GM21576 (cell line): ENCODE measurements around the gene FICD.
"Not testable (repeated sequence)": the region's sequence is repeated elsewhere in the genome, so short reads cannot be mapped to it uniquely, and the experiment has no call there.

Experiments
- ATAC-seq: cut with Tn5 transposase; IDR thresholded peaks from one replicate; pipeline ENCODE4 v1.9.1; 2021; ENCODE audit warnings: mild to moderate bottlenecking, moderate library complexity; ENCODE audit not compliant: unreplicated experiment

Gene FICD

DNA sequence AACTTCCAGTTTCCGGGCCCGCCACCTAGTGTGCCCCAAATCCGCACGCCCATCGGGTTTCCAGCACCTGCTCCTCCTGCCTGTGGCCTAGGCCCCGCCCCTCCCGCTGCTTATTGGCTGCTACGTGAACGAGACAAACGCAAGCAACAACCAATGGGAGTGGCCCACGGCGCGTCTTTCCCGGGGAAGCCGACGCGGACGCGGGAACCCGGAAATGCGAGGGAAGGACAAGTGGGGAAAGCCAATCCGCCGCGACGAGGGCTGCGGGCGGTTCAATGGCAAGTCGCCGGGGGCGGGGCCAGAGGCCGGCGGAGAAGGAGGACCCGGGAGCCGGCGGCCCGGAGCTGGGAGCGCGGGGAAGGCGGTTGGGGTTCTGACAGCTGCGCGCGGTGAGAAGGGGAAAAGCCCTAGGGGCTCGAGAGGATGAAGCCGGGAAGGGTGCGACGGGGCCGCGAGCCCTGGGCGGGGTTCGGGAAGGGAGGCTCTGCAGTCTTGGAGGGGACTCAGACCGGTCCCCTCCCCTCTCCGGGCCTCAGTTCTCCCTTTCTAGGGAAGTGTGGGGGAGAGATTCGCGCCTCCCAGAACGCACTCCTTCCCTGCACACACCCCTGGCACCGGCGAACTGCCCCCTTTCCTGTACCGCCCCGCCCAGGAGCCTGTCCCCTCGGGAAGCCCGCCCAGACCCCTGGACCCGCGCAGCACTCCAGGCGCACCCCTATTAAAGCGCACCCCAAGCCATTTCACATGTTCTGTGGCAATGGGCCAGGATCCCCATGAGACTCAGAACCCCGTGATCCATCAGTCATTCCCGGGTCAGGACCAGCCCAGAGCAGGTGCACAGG, at the start of gene FICD:
TSS of gene FICD (plus strand) at position 305 of the 842 bp plus-strand sequence. CDS start 1,696 bp downstream, outside the sequence.
- peak; percentile 79 for ATAC-seq

DNA sequence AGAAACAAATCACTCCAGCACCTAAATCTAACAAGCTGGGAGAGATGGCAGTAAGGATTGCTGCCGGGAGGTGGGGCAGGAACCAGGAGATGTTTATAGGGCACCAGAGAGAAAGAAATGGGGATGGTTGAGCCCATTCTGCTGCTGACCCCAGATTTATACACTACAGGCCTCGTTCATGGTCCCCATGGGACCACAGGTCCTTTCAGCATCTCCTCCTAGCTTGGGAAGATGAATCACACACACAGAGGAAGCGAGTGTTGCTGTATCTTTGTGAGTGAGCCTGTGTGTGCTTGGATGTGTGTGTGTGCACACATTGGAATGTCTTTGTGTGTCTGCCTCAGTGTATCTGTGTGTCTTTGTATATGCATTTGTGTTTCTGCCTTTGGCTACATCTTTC, 49.7 kb upstream of the FICD start:
- ATAC-seq: no peak

DNA sequence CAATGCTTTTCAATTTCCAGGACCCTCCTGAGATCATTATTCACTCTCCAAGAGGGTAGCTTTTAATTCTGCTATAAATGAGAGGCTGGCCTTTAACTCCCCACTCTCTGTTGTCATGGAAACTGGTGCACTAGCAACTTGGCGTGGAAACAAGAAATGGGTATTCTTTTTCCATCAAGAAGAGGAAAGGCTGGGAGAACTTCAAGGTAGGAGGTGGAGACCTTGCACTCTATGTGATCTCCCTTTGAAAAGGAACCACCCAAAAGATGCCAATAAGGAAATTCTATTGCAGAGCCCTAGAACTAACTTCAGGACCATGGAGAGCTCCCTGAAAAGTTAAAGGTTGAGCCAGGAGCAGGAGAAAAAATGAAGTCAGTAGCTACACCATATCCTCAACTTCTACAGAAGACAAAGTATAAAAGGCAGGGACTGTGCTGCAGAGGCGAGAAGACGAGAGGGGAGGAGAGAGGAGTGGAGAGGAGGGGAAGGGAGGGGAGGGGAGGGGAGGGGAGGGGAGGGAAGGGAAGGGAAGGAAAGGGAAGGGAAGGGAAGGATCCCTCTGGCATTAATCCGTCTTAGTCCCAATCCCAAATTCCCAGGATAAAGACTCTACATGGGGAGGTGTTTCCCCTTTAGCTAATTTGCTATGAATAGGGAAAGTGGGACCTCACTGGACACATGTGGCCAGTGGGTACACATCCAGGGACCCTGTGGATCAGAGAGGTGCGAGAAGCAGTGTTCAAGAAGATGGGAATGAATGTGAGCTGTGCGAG, 46.7 kb upstream of the FICD start:
- no peak for ATAC-seq

DNA sequence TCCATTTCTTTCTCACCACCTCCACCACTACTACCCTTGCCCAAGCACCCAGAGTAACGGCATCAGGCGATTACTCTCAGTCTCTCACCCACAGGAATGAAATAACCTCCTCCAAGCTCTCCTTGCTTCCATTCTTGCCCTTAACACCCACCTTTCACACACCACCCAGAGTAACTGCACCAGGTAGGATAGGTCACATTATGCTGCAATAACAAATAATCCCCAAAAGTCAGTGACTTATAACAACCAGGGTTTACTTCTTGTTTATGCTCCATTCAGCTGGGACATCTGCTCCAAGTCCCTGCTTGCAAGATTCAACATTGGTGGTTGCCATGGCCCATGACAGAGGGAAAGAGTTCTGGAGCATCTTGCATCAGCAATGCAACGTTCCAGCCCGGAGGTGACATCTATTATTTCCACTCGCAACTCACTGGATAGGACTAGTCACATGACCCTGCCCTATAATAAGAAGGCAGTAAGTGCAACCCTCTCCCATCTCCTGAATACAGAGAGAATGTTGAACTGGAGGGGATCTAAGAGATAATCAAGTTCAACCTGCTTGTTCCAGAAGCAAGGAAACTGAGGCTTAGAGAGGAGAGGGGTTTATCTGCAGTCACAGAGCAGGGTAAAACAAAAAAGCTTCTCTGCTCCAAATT, 41.5 kb upstream of the FICD start:
- no peak for ATAC-seq

DNA sequence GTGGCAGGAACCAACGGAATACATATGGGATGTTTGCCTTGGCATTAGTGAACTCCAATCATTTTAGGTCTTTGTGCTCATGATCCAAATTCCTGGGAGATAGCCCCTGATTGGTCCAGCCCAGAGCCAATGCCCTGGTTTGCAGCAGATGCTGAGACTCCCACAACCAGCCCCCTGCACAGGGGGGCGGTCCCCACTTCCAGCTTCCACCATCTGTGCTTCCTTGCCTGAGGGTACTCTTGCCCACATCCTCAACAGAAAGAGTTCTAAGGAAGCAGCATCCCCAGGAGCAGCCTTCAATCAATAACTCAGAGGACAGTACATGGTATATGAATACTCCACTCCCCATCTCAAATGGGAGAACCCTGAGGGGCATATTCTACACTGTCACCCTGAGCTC, 39.7 kb upstream of the FICD start:
- ATAC-seq: no peak

DNA sequence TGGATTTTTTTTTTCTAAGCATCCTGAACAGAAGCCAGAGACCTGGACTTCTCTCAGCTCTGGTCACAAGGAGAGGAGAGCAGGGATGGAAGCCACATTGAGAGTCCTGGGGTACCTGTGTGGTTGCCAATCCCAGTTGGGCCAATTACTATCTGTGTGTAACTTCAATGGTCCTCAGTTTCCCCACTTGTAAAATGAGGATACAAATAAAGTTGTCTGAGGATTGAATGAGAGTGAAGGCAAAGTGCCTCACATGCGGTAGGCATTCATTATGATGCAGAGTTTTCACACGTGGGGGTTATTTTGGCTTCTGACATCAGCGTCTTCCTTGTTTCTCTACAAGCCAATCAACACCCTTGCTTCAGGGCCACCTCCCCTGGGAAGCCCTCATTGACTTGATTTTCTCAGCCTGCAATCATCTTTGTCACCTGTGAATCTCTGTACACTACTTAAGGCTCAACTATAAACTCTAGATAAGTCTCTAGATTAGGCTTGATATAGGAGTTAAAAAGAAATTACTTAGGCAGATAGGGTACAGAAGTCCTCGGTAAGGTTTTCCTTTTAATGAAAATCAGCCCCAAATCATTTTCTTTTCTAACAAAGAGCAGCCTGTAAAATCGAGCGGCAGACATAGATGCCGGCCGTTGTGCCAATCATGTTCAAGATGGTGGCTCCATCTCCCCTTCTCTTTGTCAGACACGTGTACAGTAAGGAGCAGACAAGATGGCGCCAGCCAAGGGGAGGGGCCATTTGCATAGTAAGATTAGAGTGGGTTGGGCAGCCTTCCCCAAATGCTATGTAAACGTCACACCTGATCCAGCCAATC, 37.8 kb upstream of the FICD start:
- ATAC-seq: no peak

DNA sequence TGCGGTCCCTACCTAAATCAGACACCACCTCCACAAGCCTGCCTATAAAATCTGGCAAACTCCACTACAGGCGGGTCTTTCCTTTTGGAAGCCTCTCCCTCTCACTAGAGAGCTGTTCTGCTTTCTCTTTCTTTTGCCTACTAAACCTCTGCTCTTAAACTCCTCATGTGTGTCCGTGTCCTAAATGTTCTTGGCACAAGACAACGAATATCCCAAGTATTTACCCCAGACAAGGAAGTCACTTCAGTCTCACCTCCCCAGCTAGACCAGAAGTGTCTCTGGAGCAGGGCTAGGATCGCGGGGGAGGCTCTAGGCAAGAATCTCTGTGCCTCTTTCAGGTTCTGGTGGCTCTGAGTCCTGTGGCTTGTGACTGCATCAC, 37.2 kb upstream of the FICD start:
- ATAC-seq: no peak

DNA sequence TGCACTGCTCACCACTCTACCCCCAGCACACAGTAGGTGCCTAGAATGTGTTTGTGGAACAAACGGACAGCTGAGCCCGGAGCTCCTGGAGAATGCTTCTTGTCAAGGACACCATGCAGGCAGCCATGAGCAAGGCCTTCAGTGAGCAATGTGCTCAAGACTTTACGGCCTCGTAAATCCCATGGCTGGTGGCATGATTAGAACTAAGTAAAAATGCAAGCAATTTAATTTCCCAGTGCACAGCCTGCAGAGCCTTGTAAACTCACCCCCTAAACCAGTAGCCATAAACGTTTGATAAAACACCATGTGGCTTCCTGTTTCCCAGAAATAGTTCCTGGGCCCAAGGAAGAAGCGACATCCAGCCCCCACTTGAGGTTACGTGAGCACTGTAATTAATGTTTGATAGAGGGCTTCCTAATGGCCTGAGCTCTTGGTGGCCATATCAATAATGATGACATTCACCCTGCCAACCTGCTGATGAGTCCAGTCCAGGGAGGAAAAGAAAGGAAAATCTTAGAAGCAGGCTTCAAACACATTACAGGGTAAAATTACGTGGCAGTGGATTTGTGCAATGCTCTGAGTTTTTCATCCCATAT, 36.4 kb upstream of the FICD start:
- no peak for ATAC-seq

DNA sequence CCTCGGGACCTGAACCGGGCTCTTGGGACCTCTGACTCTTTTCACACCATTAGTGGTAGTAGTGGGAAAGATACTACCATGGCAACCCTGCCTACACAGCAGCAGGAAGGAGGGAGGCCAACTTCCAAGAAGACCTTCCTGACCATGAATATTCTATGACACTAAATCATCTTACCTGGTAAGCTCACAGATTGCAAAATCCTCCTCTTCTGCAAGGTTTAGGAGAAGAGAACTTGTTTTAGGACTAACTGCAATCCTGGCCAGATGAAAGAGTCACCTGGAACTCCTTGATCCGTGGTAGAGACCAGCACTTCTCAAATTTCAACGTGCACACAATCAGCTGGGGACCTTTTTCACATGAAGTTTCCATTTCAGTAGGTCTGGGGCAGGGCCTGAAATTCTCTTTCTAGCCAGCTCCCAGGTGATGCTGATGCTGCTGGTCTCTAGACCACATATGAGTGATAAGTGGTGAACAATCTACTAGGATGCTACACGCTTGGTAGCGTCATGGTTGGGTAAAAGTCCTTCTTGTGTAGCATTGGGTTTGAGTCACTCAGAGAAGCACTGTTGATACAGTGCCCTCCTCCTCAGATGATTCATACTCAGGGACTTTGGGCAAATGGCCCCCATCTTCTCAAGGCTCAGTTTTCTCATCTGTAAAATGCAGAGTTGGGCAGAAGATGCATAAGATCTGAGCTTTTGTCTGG, 35.6 kb upstream of the FICD start:
- no peak for ATAC-seq

DNA sequence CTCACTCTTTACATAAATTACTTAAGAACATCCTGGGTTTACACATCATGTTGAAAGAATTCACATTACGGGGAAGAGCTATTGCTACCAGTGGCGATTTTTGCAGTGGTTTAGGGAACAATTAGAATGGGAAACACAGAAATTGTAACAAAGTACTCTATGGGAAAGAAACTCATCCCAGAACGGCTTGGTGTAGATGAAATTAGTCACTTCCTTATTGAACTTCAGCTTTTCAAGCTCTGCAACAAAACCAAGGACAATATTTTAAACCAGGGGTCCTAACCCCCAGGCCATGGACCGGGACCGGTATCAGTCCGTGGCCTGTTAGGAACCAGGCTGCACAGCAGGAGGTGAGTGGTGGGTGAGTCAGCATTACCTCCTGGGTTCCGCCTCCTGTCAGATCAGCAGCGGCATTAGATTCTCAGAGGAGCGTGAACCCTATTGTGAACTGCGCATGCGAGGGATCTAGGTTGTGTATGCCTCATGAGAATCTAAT, 32.3 kb upstream of the FICD start:
- ATAC-seq: no peak

DNA sequence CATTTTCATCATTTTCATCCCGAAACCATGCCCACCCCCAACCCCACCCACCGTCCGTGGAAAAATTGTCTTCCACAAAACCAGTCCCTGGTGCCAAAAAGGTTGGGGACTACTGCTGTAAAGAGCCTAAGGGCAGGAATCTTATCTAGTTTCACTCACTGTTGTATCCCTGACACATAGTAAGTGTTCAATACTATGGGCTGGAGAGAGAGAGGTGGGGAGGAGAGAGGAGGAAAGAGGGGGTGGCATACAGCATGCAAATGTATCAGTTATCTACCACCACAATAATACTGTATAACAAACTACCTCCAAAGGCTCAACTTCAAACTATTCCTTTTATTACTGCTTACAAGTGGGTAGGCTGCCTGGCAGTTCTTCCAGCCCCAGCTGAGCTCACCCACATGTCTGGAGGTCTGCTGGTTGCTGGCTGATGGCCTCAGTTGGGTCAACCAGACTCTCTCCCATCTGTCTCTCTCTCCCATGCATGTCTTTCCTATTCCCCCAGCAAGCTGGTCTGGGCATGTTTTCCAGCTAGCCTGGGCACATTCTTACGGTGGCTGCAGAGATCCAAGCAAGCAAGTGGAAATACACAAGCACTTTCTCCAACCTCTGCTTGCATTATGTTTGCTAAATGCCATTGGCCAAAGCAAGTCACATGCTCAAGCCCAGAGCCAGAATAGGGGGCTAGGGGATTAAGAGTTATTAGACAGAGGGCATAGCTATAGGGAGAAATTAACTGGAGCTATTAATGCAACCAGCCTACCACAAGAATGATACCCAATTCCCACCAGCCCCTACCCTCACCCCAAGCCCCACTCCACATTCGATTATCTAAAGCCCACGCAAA, 31.6 kb upstream of the FICD start:
- no peak for ATAC-seq

DNA sequence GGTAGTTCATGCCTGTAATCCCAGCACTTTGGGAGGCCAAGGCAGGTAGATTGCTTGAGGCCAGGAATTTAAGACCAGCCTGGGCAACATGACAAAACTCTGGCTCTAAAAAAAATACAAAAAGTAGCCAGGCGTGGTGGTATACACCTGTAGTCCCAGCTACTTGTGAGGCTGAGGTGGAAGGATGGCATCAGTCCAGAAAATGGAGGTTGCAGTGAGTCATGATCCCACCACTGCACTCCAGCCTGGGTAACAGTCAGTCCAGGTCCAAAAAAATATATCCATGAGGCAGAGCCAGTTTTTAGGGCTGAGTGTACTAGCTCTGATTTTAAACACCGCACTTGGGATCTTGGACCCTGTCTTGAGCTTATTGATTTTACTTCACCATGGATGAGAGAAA, 30.6 kb upstream of the FICD start:
- no peak for ATAC-seq

DNA sequence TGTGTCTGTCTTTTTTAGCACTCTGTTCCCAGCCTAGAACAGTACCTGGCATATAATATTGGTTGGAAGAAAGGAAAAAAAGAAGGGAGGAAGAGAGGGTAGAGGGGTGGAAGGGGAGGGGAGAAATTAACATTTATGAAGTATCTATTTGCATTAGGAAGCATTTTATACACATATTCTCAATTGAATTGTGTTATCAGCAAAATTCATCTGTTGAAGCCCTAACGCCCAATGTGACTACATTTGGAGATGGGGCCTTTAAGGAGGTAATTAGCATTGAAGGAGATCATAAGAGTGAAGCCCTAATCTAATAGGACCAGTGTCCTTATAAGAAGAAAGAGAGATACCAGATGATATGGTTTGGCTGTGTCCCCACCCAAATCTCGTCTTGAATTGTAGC, 30.2 kb upstream of the FICD start:
- no peak for ATAC-seq

DNA sequence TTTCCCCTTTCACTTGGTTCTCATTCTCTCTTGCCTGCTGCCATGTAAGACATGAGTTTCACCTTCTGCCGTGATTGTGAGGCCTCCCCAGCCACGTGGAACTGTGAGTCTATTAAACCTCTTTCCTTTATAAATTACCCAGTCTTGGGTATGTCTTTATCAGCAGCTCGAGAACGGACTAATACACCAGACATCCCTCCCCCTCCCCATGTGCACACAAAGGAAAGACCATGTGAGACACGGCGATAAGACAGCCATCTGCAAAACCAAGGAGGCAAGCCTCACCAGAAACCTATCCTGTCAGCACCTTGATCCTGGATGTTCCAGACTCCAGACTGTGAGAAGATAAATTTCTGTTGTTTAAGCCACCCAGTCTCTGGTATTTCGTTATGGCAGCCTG, 29.7 kb upstream of the FICD start:
- ATAC-seq: not testable (repeated sequence)

DNA sequence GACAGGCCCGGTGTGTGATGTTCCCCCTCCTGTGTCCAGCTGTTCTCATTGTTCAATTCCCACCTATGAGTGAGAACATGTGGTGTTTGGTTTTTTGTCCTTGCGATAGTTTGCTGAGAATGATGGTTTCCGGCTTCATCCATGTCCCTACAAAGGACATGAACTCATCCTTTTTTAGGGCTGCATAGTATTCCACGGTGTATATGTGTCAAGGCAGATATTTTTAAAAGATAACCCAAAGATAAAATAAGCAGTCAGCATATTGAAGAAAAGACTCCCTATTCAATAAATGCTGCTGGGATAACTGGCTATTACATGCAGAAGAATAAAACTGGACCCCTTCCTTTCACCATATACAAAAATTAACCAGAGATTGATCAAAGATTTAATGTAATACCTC, 28.0 kb upstream of the FICD start:
- ATAC-seq: not testable (repeated sequence)

DNA sequence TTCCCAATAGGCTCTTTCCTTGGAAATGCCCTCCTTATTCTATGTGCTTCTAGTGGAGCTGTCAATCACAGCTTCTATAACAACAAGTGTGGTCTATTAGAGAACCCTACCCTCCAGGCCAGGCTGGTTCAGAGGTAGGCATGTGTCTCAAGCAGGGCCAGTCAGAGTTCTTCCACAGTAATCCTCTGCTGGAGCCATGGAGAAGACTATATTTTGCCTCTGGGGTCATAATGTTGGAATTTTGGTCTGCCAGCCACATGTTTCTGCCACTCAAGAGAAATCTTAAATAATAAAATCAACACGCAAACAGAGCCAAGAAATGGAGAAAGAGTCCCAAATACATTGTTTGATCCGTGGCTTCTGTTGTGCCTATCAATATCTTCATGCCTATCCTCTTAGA, 23.8 kb upstream of the FICD start:
- no peak for ATAC-seq

DNA sequence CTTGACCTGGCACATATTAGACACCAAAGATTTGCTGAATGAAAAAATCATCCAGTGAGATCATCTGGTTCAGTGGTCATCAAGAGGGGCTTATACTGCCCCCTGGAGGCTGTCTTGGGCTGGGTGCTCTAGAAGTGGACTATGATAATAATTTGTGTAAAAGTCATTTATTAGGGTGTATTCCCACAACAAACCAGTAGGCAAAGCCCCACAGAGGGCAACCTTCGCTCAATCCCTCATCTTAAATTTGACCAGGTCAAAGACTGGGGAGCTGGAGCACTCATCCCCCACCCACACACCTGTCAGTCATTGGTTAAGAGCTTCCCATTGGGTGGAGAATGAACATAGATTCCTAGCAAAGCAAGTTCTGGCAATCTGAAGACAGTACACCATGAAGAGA, 20.0 kb upstream of the FICD start:
- no peak for ATAC-seq

DNA sequence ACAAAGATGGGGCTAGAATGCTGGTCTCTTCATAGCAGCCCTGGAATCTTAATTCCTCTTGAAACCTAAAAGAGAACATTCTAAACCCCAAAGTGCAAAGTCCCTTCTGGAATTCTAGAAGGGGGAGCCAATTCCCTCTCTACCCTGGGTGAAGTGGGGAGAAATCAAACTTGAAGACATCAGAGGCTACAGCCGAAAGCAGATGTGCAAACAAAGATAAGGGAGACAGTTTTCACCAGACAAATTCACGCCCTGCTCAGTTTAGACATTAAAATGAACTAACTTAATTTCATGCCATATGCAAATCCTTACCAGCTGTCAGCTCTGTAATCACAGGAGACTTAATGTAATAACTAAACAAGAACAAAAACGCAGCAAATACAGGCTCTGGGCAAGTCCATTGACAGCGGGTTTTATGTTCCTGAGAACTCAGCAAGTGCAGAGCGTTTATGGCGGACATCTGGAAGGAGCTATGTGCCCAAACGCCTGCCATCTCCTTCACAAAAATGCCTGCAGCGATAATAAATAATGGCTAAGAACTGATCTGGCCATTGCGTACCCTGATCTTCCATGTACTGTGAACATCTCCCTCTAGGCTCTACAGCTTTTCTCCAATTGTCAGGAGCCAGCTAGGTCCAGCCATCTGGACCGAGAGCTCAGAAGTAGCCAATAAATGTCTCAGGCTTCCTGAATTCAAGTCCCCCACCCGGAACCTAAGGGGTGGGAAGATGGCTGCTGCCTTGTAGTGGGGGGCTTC, 19.1 kb upstream of the FICD start:
- no peak for ATAC-seq
